Measurements from ENCODE around the gene PLB1. TPM values are rescaled to one million over a fixed set of nuclear protein-coding genes. Genes with fewer than 3 reads are reported as not detected.

The PLB1 gene
- total RNA-seq, 1 experiment from 2014 or later = 0.91 TPM

DNA sequence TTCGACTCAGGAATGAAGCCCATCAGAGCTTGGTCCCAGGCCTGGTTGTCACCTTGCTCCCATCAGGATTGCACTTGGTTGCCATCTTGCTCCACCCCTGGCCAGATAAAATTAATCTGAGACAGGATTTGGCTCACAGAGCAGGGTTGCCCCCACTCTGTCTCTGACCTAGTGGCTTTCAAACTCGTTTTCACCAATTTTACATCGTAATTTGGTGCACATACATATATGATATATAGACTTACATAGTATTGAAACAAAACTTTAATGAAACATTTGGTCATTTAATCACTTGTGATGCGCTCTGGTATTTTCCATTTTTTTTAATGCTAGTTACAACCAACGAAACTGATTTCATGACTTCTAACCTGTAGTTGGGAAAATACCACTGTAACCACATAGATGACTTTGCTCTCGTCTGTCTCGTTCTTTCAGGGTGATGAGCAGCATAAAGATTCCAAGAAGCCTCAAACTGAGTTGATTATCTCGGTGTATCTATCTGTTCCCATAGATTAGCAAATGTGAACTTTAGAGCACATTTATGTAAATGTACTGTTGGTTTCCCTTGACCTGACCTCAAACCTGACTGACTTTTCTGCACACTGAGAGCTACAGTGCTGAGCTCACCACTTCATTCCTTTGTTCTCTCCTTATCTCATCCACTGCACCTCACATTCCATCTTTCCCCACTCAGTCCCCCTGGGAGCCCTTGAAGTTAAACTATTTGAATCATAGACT lies 30.5 kb upstream of the PLB1 start:
- H3K27me3 Mint-ChIP-seq (ENCODE audit: insufficient read depth, unreplicated experiment) = no peaks in the 10 kb centered on the region
- H3K4me1 Mint-ChIP-seq (ENCODE audit: insufficient read depth, unreplicated experiment) = no peaks in the 10 kb centered on the region

DNA sequence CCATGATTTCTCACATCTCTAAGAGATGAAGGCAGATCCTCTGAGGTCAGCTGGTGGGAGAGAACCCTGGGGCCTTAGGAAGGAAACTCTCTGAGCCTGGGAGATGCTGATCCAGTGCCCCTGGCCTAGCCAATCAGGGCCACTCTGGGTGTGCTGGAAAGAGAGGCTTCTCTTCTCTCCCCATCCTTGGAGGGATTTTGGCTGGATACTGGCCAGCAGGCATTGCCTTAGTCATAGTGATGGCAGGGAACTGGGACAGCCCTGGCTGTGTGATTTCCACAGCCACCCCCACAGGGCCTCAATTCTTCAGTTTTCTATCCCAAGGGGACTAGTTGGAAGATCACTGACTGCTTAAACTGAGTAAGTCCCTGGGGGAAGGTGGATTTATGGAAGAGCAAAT lies 26.6 kb upstream of the PLB1 start:
- POLR2A ChIA-PET = no interaction called here
- Mint-ChIP-seq H3K36me3 (ENCODE audit: insufficient read depth, unreplicated experiment) (no peaks in the 10 kb centered on the region), H3K4me1 (ENCODE audit: insufficient read depth, unreplicated experiment) (peaks cover 11% of the 10 kb centered on the region), H3K27ac (ENCODE audit: low read depth, unreplicated experiment) (no peak overlapping the region), H3K27me3 (ENCODE audit: insufficient read depth, unreplicated experiment) (no peaks in the 10 kb centered on the region), H3K4me3 (ENCODE audit: unreplicated experiment) (no peak overlapping the region), H3K9me3 (ENCODE audit: unreplicated experiment) (no peaks in the 10 kb centered on the region)
- intact Hi-C loops (cut with micrococcal nuclease) = no loop called here
- DNase-seq (ENCODE audit: unreplicated experiment) = peak; percentile 38
- no TSS peak for BruUV-seq (replicated peaks)
- TF ChIP-seq CTCF (IDR thresholded peaks at IDR 0.05; ENCODE audit: unreplicated experiment) = no peak
- CTCF ChIA-PET = no interaction called here

More for the DNA sequence above, 30.5 kb upstream of the PLB1 start:
- peaks cover 13% of the 10 kb centered on the region for H3K9me3 Mint-ChIP-seq (ENCODE audit: unreplicated experiment)
- no peak for DNase-seq (ENCODE audit: unreplicated experiment)
- H3K27ac Mint-ChIP-seq (ENCODE audit: low read depth, unreplicated experiment) = no peak overlapping the region
- no peaks in the 10 kb centered on the region for H3K36me3 Mint-ChIP-seq (ENCODE audit: insufficient read depth, unreplicated experiment)
- intact Hi-C loops (cut with micrococcal nuclease) = no loop called here
- no peak for TF ChIP-seq CTCF (IDR thresholded peaks at IDR 0.05; ENCODE audit: unreplicated experiment)
- no TSS peak for BruUV-seq (replicated peaks)
- no peak overlapping the region for H3K4me3 Mint-ChIP-seq (ENCODE audit: unreplicated experiment)
- ChIA-PET CTCF (interaction anchor here (1.4 kb wide), 1 partner anchor 12 kb away, joined by 3 read pairs; no protein-coding TSS in a partner anchor), POLR2A (no interaction called here)

GRCh38 chr2:28469947-28470535 lies 25.8 kb upstream of the PLB1 start:
- DNase-seq (ENCODE audit: unreplicated experiment) = no peak
- H3K4me1 Mint-ChIP-seq (ENCODE audit: insufficient read depth, unreplicated experiment) = peaks cover 11% of the 10 kb centered on the region
- no peaks in the 10 kb centered on the region for H3K36me3 Mint-ChIP-seq (ENCODE audit: insufficient read depth, unreplicated experiment)
- ChIA-PET CTCF (interaction anchor here (0.6 kb wide), 1 partner anchor 17 kb away, joined by 3 read pairs; no protein-coding TSS in a partner anchor), POLR2A (interaction anchor here (0.6 to 1.2 kb wide), 3 partner anchors 9 to 779 kb away, joined by 3 to 4 read pairs (median 4); no protein-coding TSS in a partner anchor)
- TF ChIP-seq CTCF (IDR thresholded peaks at IDR 0.05; ENCODE audit: unreplicated experiment) = no peak
- H3K4me3 Mint-ChIP-seq (ENCODE audit: unreplicated experiment) = no peak overlapping the region
- intact Hi-C loops (cut with micrococcal nuclease) = no loop called here
- no peaks in the 10 kb centered on the region for H3K27me3 Mint-ChIP-seq (ENCODE audit: insufficient read depth, unreplicated experiment)
- no peak overlapping the region for H3K27ac Mint-ChIP-seq (ENCODE audit: low read depth, unreplicated experiment)
- H3K9me3 Mint-ChIP-seq (ENCODE audit: unreplicated experiment) = peaks cover 4% of the 10 kb centered on the region
- BruUV-seq (replicated peaks) = no TSS peak

DNA sequence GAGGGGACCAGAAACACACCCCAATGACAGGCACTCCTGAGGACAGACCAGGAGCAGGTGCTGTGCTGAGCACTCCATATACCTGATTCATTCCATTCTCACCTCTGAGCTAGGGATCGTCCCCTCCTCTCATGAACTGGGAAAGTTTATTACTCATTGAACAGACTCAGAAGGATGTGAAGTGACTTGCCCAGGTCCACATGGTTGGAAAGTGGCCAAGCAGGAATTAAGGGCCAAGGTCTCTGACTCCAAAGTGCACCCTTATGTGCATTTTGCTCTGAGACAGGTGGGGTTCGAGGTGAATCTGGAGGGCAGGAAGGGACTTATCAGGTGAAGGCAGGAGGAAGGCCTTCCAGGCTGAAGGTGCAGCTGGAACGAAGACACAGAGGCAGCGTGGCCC lies 25.1 kb upstream of the PLB1 start:
- POLR2A ChIA-PET = interaction anchor here (0.5 to 1.2 kb wide), 5 partner anchors 17 to 780 kb away, joined by 3 to 6 read pairs (median 3); no protein-coding TSS in a partner anchor
- H3K36me3 Mint-ChIP-seq (ENCODE audit: insufficient read depth, unreplicated experiment) = no peaks in the 10 kb centered on the region
- peaks cover 8% of the 10 kb centered on the region for H3K9me3 Mint-ChIP-seq (ENCODE audit: unreplicated experiment)
- H3K4me3 Mint-ChIP-seq (ENCODE audit: unreplicated experiment) = no peak overlapping the region
- DNase-seq (ENCODE audit: unreplicated experiment) = peak; percentile 71
- H3K4me1 Mint-ChIP-seq (ENCODE audit: insufficient read depth, unreplicated experiment) = peaks cover 11% of the 10 kb centered on the region
- H3K27ac Mint-ChIP-seq (ENCODE audit: low read depth, unreplicated experiment) = no peak overlapping the region
- no TSS peak for BruUV-seq (replicated peaks)
- intact Hi-C loops (cut with micrococcal nuclease) = no loop called here
- H3K27me3 Mint-ChIP-seq (ENCODE audit: insufficient read depth, unreplicated experiment) = no peaks in the 10 kb centered on the region
- TF ChIP-seq CTCF (IDR thresholded peaks at IDR 0.05; ENCODE audit: unreplicated experiment) = no peak
- CTCF ChIA-PET = interaction anchor here (0.6 kb wide), 1 partner anchor 91 kb away, joined by 3 read pairs; no protein-coding TSS in a partner anchor
